CD1c-positive myeloid dendritic cell (primary cell): ENCODE measurements around the gene SETDB2.

Source experiments
- DNase-seq: peaks from one replicate; pipeline ENCODE4 v3.0.0-alpha.2; 2016; ENCODE audit errors: extremely low spot score

SETDB2 gene

DNA sequence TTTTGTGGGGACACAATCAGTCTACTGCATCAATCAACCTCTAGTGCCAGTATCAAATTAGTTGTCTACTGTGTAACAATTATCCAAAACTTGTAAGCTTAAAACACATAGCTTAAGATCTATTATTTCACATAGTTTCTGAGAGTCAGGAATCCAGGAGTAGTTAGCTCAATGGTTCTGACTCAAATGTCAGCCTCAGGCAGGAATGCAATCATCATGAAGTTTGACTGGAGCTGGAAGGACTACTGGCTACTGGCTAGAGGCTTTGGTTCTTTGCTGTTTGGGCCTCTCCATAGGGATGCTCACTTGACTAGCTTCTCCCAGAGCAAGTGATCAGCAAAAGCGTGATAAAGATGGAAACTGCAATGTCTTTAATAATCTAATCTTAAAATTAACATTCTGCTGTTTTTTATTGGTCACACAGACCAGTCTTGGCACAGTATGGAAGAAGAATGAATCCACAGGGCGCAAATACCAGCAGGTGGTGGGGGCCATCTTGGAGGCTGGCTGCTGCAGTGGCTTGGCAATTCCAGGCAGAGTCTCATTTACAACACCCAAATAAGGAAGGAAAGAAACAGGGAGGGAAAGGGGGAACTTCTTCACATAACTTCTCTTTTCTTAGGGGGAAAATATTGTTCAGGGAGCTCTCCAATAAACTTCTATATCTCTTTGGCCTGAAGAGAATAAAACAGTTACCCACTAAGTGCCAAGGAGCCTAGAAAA is 15.9 kb upstream of the SETDB2 start:
- no peak for DNase-seq

DNA sequence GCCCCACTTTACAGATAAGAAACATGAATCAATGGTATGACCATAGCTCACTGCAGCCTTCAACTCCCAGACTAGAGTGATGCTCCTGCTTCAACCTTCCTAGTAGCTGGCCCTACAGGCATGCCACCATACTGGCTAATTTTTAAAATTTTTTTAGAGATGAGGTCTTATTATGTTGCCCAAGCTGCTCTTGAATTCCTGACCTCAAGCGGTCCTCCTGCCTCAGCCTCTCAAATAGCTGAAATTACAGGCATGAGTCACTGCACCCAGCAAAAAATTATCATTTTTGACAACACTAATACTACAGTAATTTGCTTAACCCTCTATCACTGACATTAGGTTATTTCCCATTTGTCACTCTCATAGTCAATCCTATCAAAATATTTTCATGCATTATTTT is 15.0 kb upstream of the SETDB2 start:
- no peak for DNase-seq

DNA sequence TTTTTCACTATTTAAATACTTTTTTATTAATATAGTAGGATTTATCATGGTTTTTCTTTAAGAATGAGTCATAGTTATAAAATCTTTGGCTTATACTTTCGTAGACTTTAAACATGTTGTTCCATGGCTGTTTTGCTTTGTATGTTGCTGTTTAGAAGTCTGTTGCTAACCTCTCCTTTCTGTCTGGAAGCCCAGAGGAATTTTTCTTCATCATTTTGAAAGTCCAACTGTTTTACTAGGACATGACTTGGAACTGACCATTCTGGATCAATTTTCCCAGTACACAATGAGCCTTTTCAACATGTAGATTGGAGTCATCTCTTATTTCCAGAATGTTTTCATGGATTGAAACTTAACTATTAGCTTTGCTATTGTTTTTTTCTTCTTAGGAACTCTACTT is 8.1 kb upstream of the SETDB2 start:
- no peak for DNase-seq

DNA sequence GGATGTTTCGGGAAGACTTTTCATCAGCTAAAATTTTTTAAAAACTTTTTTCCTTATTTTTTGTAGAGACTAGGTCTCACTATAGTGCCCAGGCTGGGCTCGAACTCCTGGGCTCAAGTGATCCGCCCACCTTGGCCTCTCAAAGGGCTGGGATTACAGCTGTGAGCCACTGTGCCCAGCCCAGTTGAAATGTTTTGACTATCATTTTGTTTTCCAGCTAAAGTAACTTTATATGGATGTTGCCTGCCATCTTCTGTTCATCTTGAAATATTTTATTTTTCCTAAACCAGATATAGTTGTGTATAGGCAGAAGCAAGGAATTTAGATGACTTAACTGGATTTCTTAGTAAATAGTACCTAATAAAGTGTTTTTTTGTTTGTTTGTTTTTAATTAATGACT is 7.2 kb upstream of the SETDB2 start:
- DNase-seq, result peak; percentile 34

DNA sequence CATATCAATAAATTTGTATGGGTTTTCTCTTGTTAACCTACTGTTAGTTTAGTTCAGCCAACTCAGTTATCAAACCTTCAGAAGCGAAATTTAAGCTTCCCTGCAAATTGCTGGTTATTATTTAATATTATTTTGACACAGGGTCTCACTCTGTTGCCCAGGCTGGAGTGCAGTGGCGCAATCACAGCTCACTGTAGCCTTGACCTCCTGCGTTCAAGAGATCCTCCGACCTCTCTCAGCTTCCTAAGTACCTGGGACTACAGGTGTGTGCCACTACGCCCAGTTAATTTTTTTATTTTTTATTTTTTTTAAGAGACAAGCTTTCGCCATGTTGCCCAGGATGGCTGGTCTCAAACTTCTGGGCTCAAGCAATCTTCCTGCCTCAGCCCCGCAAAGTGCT is 6.4 kb upstream of the SETDB2 start:
- no peak for DNase-seq

DNA sequence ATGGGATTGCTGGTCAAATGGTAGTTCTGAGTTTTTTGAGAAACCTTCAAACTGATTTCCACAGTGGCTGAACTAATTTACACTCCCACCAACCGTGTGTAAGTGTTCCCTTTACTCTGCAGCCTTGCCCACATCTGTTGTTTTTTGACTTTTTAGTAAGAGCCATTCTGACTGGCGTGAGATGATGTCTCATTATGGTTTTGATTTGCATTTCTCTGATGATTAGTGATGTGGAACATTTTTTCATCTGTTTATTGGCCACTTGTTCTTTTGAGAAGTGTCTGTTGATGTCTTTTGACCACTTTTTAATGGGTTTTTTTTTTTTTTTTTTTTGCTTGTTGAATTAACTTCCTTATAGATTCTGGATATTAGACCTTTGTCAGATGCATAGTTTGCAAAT is 4.5 kb upstream of the SETDB2 start:
- no peak for DNase-seq

DNA sequence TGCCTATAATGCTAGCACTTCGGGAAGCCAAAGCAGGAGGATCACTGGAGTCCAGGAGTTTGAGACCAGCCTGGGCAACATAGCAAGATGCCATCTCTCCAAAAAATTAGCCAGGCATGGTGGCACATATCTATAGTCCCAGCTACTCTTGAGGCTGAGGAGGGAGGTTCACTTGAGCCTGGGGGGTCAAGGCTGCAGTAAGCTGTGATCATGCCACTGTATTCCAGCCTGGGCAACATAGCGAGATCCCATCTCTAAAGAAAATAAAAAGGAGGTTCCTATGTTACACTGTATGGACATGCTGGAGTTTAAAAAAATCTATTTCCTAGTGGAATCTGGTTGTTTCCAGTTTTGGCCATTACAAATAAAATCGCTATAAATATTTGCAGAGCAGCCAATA is 2.8 kb upstream of the SETDB2 start:
- DNase-seq, result no peak

DNA sequence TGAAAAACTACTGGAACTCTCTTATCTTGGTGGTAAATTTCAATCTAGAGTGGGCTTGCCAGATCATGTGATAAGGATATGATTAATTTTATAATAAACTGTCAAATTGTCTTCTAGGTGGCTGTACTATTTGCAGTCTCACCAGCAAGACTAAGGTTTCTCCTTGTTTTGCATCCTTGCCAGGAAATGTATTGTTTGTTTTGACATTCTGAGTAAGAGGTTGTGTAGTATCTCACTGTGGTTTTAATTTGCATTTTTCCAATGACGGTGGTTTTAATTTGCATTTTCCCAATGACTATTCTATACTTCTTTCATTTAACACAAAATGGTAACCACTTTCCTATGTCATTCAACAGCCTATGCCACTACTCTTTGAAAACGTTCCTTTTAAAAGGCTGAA is 2.2 kb upstream of the SETDB2 start:
- no peak for DNase-seq

DNA sequence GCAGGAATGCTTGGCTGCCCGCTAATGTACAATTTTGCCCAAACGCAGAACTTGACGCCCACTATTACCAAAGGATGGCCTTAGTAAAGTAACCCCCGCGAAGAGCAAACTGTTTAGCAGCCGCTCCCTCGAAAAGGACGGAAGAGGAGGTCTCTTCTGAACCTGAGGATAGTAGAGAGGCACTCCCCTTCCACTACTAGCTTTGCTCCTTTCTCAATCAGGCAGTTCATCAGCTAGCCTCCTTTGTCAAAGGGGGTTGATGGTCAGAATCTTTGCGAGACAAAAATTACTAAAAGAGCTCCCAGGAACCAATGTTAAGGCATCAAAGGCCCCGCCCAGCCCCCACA is 744 bp upstream of the SETDB2 start:
- DNase-seq, result peak; percentile 11

DNA sequence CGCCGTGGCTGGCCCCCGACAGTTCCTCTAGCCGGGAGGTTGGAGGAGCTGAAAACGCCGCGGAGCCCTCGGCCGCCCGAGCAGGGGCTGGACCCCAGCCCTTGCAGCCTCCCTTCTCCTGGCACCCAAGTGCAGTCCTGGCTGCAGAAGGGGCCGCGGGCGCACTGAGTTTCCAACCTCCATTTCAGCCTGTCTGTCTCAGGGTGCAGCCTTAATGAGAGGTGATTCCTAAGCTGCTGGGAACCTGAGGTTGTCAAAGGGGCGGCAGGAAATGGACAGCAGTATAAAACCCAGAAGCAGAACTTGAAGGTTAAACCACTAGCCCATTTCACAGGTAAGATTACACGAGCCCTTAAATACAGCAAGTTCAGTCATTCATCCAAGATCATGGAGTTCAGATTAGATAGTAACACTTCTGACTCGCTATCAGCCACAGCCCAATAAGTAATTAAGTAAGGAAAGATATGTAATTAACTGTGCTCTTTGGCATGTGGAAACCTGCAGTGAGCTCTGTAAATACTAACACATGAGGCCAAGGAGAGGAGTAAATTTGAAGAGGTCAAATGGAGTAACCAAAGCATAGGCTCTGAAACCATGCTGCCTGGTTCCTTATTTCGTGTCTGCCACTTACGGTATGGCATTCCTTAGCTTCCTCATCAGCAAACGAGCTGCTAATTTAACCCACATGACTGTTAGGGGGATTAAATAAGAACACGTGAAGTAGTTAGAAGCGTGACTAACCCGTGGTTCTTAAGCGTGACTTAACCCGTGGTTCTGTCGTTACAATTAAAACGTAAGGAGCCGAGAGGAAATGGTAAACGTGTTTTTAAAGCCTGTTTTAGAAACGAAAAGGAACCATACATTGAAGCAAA is 686 bp downstream of the SETDB2 start:
- DNase-seq, result peak; percentile 94

DNA sequence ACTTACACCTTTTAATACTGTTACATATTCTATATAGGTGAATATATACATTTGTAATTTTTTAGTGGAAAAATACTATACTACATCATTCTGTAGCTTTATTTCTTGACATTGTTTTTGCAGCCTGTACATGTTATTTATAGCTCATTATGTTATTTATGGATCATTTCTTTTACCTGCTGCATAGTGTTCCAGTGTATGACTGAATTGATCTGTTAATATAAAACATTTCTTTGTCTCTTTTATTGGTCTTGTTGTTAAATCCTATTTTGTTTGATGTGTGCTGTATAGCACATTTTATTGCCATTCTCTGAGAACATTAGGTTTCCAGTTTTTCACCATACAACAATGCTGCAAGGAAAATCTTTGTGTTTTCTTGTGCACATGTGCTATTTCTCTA is 2.4 kb downstream of the SETDB2 start:
- DNase-seq, result no peak

DNA sequence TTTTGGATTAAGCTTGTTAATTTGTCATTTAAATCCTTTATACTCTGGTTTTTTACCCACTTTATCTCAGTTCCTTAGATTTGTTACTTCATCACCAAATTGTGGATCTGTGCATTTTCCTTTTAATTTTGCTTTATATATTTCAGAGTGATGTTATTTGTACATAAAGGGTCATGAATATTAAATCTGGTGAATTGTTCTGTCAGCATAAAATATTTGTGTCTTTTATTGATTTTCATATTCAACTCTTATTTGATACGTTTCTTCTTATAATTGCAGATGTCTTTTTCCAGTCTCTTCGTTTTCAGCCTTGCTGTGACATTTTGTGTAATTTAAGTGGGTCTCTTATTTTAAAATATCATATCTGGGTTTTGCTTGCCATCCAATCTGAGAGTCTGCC is 4.7 kb downstream of the SETDB2 start:
- no peak for DNase-seq

DNA sequence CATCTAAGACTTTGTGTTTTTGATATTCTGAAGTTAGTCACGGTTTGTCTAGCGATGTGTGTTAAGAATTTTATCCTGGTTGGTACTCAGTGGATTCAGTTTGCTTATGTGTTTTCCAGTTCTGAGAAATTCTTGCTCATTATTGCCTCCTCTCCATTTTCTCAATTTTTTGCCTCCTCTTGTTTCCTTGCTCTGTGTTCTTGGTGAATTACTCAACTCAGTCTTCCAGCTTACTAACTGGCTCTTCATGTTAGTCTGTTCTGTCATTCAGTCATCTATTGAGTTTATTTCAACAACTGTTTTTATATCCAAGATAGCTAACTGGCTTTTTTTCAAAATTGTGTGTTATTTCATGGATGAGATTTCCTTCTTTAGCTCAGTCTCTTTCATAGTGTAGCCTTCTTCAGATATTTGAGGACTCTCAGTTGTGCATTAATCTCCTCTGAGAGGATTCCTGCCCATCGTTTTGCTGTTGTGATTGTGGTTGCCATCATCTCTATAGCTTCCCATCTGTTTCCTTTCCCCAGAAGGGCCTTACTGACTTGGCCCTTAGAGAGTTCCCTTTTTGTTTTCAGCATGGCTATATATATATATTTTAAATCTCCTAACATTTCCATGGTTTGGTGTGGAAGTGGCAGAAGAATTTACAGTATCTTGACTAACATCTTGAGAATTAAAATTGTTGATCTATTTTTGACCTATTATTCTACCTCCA is 6.2 kb downstream of the SETDB2 start:
- no peak for DNase-seq

DNA sequence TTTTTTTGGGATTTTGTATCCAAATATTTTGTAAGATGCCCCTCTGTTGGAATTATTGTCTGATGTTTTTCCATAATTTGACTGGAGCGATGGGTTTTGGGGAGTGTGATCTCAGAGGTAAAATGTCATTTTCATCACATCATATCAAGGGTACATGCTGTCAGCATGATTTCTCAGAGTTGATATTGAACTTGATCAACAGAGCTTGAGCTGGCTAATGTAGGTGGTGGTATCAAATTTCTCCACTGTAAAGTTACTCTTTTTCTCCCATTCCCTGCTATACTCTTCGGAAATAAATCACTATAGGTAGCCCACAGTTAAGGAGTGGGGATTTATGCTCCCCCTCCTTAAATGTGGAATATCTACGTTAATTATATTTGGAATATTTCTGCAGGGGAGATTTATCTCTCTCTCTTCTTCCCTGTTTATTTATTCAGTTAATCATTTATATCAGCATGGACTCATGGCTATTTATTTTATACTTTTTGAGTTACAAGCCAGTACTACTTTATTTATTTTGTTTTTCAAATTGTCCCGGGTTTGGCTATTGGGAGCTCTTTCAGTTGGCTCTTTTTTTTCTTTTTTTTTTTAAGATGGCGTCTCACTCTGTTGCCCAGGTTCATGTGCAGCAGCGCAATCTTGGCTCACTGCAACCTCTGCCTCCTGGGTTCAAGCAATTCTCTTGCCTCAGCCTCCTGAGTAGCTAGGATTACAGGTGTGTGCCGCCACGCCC is 8.8 kb downstream of the SETDB2 start:
- no peak for DNase-seq

DNA sequence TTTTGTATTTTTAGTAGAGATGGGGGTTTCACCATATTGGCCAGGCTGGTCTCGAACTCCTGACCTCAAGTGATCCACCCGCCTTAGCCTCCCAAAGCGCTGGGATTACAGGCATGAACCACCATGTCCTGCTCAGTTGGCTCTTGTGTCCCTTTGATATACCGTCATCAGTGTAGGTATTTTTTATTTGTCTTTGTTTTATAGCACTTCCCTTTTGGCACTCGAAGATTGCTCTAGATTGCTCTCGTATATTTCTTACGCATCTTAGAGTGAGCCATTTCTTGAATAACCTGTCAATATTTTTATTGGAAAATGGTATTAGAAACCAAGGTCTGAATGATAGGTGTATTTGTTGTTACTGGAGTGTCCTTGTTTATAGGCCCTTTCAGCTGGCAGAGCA is 9.4 kb downstream of the SETDB2 start:
- DNase-seq, result no peak

DNA sequence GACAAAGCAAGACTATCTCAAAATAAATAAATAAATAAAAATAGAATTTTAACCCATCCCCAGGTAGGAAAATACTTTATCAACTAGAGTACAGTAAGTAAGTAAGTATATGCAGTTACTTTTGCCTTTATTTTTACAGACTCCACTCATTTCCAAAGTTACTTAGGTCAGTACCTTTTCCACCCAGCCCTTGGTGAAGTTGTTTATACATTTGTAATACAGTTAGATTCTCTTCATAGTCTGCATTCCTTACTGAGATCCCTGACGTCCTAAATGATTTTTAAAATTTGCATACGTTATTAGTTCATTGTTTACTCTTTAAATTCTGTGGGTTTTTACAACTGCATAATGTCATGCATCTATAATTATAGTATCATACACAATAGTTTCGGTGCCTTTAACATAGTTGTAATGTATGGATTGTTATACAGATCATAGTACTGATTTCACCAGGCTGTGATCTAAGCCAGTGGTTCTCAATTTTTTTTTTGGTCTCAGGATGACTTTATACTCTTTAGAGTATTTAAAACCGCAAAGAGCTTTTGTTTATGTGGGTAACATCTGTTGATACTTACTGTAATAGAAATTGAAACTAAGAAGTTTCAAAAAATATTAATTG is 10.4 kb downstream of the SETDB2 start:
- DNase-seq, result no peak

DNA sequence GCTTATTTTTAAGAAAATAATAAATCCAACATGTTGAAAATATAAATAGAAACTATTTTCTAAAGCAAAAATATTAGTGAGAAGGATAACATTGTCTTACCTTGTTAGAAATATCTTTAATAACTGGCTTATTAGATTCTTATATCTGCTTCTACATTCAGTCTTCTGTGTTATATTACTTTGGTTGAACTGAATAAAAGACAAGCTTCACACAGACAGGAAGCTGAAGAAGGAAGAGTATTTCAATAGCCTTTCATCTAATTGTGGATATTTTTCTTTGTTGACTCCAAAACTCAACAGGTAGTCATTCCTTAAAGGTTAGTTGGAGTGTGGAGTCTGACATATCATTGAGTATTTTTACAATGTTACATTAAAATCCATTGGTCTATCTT is 10.9 kb downstream of the SETDB2 start:
- no peak for DNase-seq

DNA sequence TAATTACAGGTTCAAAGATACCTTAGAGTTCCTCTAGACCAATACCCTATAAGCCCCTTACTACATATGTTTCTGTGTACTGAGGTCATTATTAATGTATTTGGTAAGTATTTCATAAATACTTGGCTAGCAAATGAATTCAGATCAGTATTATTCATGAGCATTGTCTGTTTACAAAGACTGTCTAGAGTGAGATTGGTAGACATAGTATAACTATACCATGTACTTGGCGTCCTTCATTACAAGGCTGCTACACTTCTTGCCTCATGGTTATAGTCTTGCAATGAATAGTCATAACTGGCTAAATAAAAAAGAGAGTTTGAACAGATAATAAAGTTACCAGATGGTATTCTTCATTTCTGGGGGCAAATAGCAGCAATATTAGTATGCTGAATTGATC is 12.1 kb downstream of the SETDB2 start:
- no peak for DNase-seq

DNA sequence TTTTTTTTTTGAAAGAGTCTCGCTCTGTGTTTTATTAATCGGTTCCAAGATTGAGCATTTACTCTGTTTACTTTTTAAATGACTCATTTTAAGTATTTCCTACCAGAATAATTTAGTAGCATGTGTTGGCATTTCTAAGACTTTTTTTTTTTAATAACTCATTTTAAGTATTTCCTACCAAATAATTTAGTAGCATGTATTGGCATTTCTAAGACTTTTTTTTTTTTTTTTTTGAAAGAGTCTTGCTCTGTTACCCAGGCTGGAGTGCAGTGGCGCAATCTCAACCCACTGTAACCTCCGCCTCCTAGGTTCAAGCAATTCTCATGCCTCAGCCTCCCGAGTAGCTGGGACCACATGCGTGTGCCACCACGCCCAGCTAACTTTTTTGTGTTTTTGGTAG is 13.1 kb downstream of the SETDB2 start:
- DNase-seq, result no peak

DNA sequence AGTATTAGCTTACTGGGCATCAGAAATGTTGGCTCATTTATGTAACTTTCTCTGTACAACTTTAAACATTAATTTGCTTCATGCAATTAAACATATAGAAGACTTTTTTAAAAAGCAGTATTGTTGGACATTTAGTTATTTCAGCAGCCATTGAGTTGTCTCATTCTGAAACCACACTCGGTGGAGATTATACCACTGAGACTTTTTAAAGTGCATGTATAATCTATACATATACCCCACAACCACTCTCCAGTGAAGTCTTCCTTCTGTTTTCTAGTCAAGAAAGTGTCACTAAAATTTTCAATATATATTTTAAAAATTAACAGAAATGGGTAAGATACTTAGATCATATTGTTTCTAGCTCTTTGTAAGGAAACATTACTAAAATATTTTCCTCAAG is 15.5 kb downstream of the SETDB2 start:
- DNase-seq, result no peak

DNA sequence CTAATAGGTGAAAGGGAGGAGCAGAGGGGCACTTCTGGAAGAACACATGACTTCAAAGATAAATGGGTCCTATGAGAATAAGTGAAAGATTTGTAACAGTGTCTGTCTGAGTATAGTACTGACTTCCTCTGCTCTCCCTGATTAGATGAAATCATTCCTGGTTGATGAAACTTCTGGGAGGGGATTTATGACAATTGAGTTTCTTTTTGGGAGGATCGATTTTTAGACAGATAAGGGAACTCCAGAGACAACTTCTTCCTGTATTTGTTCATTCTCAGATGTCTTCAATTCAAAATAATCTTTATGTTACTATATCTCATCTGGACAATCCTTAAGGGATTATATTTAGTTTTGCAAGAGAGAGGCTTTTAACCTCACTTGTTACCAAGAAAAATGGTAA is 20.0 kb downstream of the SETDB2 start:
- DNase-seq, result no peak
